Measurements from ENCODE around the gene GRIP2. TPM values are rescaled to one million over a fixed set of nuclear protein-coding genes. Genes with fewer than 3 reads are reported as not detected.

Gene GRIP2
- total and polyA plus RNA-seq, 2 donors (not counting 1 experiment from before 2014, with no cell fraction given): under 0.01 to 0.87 TPM

DNA sequence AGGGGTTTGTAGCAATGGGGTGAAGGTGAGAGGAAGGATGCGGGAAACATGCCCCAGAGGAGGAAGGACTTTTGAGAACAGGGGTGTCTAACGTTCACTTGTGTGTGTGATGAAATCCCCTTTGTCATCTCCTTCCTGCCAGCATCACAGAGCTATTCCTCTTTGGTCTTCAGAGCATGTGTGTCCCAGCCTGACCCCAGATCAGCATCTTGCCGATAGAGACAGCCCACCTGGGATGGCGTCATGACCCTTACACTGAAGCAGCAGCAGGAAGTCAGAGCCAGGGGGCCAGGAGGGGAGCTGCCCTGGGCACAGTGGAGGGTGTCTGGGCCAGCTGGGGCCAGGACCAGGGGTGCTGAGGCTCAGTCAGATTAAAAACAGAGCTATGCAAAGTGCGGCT, 29.9 kb upstream of the GRIP2 start:
- Histone ChIP-seq H2AFZ (ENCODE audit: low read length) (no peak overlapping the region), H3K4me3 (replicated peaks in 1 of 4; ENCODE audit: control extremely low read depth in 1 of 4, insufficient read depth in 1 of 4, low read depth in 3 of 4, low read length in 4 of 4) (no peak overlapping the region), H3K27me3 (ENCODE audit: control insufficient read depth, insufficient read depth, low read length) (peaks cover 4% of the 10 kb centered on the region), H3K79me2 (ENCODE audit: control insufficient read depth, insufficient read depth, low read length) (no peaks in the 10 kb centered on the region), H3K4me2 (ENCODE audit: extremely low read depth, insufficient read depth, low read length) (no peak overlapping the region), H3K27ac (ENCODE audit: insufficient read depth, low read length) (no peak overlapping the region), H3K36me3 (ENCODE audit: control insufficient read depth, insufficient read depth, low read length) (no peaks in the 10 kb centered on the region), H4K20me1 (ENCODE audit: control insufficient read depth, extremely low read depth, insufficient read depth, low read length) (no peaks in the 10 kb centered on the region), H3K4me1 (ENCODE audit: control insufficient read depth, extremely low read depth, insufficient read depth, low read length) (no peaks in the 10 kb centered on the region), H3K9ac (ENCODE audit: insufficient read depth, low read length) (no peak overlapping the region), H3K9me3 (ENCODE audit: control insufficient read depth, insufficient read depth, low read depth, low read length) (no peaks in the 10 kb centered on the region)
- TF ChIP-seq EZH2 (IDR thresholded peaks at IDR 0.05; ENCODE audit: low read length, missing control alignments): no peak
- TF ChIP-seq, protein P1, sequence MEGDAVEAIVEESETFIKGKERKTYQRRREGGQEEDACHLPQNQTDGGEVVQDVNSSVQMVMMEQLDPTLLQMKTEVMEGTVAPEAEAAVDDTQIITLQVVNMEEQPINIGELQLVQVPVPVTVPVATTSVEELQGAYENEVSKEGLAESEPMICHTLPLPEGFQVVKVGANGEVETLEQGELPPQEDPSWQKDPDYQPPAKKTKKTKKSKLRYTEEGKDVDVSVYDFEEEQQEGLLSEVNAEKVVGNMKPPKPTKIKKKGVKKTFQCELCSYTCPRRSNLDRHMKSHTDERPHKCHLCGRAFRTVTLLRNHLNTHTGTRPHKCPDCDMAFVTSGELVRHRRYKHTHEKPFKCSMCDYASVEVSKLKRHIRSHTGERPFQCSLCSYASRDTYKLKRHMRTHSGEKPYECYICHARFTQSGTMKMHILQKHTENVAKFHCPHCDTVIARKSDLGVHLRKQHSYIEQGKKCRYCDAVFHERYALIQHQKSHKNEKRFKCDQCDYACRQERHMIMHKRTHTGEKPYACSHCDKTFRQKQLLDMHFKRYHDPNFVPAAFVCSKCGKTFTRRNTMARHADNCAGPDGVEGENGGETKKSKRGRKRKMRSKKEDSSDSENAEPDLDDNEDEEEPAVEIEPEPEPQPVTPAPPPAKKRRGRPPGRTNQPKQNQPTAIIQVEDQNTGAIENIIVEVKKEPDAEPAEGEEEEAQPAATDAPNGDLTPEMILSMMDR (conservative IDR thresholded peaks at IDR 0.05 in 1 of 2, IDR thresholded peaks at IDR 0.05 in 1 of 2; ENCODE audit: low read depth in 1 of 2, low read length in 2 of 2): no peak
- DNase-seq (ENCODE audit: low read depth in 2 of 2): no peak

DNA sequence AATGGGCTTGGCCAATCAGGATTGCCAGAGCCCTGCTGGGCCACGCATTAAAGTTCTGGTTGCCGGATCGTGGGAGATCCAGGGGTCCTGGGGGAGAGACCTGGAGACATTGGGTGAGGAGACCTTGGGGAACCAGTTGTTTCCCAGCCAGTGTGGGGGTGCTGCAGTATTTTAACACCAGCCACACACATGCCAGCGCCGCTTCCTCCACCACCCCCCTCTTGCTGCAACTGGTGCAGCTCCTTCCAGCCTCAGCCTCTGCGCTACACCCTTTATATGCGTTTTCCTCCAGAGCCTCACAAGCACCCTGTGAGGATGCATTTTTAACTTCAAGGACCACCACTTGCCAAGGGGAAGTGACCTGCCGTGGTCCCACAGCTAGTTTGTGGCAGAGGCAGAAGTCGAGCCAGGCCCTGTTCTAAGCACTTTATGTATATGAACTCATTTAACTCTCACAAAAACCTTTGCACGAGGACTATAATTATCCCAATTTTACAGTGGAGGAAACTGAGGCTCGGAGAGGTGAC, 29.4 kb upstream of the GRIP2 start:
- H2AFZ ChIP-seq (ENCODE audit: low read length): no peak overlapping the region
- H3K9me3 ChIP-seq (ENCODE audit: control insufficient read depth, insufficient read depth, low read depth, low read length): no peaks in the 10 kb centered on the region
- H3K4me3 ChIP-seq (replicated peaks in 1 of 4; ENCODE audit: control extremely low read depth in 1 of 4, insufficient read depth in 1 of 4, low read depth in 3 of 4, low read length in 4 of 4): no peak overlapping the region
- no peaks in the 10 kb centered on the region for H4K20me1 ChIP-seq (ENCODE audit: control insufficient read depth, extremely low read depth, insufficient read depth, low read length)
- TF ChIP-seq EZH2 (IDR thresholded peaks at IDR 0.05; ENCODE audit: low read length, missing control alignments): no peak
- TF ChIP-seq, protein P1 (conservative IDR thresholded peaks at IDR 0.05 in 1 of 2, IDR thresholded peaks at IDR 0.05 in 1 of 2; ENCODE audit: low read depth in 1 of 2, low read length in 2 of 2): no peak
- H3K27ac ChIP-seq (ENCODE audit: insufficient read depth, low read length): no peak overlapping the region
- no peaks in the 10 kb centered on the region for H3K79me2 ChIP-seq (ENCODE audit: control insufficient read depth, insufficient read depth, low read length)
- H3K9ac ChIP-seq (ENCODE audit: insufficient read depth, low read length): no peak overlapping the region
- peaks cover 4% of the 10 kb centered on the region for H3K27me3 ChIP-seq (ENCODE audit: control insufficient read depth, insufficient read depth, low read length)
- H3K4me1 ChIP-seq (ENCODE audit: control insufficient read depth, extremely low read depth, insufficient read depth, low read length): no peaks in the 10 kb centered on the region
- H3K36me3 ChIP-seq (ENCODE audit: control insufficient read depth, insufficient read depth, low read length): no peaks in the 10 kb centered on the region
- no peak overlapping the region for H3K4me2 ChIP-seq (ENCODE audit: extremely low read depth, insufficient read depth, low read length)
- no peak for DNase-seq (ENCODE audit: low read depth in 2 of 2)

DNA sequence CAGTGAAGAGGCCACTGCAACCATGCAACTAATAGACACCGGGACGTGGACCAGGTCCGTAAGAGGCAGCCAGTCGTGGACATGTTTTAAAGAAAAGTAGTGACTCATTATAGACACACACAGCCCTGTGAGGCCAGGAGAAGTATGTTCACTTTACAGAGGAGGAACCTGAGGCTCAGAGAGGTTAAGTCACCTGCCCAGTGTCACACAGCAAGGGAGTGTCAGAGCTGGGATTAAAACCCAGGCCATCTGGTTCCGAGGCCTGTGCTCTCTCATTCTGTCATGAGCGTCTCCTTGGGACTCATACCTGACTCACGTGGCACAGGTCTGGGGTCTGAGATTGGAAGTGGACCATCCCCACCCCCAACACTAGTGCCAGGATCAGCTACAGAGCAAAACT, 28.1 kb upstream of the GRIP2 start:
- Histone ChIP-seq H3K36me3 (ENCODE audit: control insufficient read depth, insufficient read depth, low read length) (no peaks in the 10 kb centered on the region), H3K9me3 (ENCODE audit: control insufficient read depth, insufficient read depth, low read depth, low read length) (no peaks in the 10 kb centered on the region), H3K4me1 (ENCODE audit: control insufficient read depth, extremely low read depth, insufficient read depth, low read length) (no peaks in the 10 kb centered on the region), H4K20me1 (ENCODE audit: control insufficient read depth, extremely low read depth, insufficient read depth, low read length) (no peaks in the 10 kb centered on the region), H2AFZ (ENCODE audit: low read length) (no peak overlapping the region), H3K27ac (ENCODE audit: insufficient read depth, low read length) (no peak overlapping the region), H3K27me3 (ENCODE audit: control insufficient read depth, insufficient read depth, low read length) (peaks cover 4% of the 10 kb centered on the region), H3K4me2 (ENCODE audit: extremely low read depth, insufficient read depth, low read length) (no peak overlapping the region), H3K79me2 (ENCODE audit: control insufficient read depth, insufficient read depth, low read length) (no peaks in the 10 kb centered on the region), H3K4me3 (replicated peaks in 1 of 4; ENCODE audit: control extremely low read depth in 1 of 4, insufficient read depth in 1 of 4, low read depth in 3 of 4, low read length in 4 of 4) (no peak overlapping the region), H3K9ac (ENCODE audit: insufficient read depth, low read length) (no peak overlapping the region)
- TF ChIP-seq, protein P1 (conservative IDR thresholded peaks at IDR 0.05 in 1 of 2, IDR thresholded peaks at IDR 0.05 in 1 of 2; ENCODE audit: low read depth in 1 of 2, low read length in 2 of 2): no peak
- TF ChIP-seq EZH2 (IDR thresholded peaks at IDR 0.05; ENCODE audit: low read length, missing control alignments): no peak
- no peak for DNase-seq (ENCODE audit: low read depth in 2 of 2)
